GM21447 (cell line): ENCODE data around the gene TMEM151B.

ENCODE experiments used
- ATAC-seq: cut with Tn5 transposase; IDR thresholded peaks from one replicate; pipeline ENCODE4 v1.9.1; 2021; ENCODE audit not compliant: unreplicated experiment

TMEM151B gene

GRCh38 chr6:44277763-44278162, 7.5 kb downstream of the TMEM151B start:
- ATAC-seq, result no peak

DNA sequence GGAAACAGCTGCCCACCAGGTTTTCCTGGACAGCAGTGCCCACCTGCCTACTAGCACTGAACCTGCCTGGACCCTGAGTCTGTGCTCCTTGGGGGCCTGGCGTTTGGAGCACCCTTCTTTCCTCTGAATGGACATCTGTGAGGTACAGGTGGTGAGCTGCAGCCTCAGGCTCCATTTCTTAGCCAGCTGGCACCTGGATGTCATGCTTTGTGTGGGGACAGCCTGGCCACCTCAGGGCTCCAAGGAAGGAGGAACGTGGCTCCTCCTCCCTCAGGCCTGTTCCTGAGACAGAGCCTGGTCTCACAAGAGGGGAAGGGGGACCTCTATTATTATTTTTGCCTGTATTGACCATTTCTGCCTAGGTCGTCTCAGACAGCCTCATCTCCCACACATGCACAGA, 8.1 kb downstream of the TMEM151B start:
- no peak for ATAC-seq

DNA sequence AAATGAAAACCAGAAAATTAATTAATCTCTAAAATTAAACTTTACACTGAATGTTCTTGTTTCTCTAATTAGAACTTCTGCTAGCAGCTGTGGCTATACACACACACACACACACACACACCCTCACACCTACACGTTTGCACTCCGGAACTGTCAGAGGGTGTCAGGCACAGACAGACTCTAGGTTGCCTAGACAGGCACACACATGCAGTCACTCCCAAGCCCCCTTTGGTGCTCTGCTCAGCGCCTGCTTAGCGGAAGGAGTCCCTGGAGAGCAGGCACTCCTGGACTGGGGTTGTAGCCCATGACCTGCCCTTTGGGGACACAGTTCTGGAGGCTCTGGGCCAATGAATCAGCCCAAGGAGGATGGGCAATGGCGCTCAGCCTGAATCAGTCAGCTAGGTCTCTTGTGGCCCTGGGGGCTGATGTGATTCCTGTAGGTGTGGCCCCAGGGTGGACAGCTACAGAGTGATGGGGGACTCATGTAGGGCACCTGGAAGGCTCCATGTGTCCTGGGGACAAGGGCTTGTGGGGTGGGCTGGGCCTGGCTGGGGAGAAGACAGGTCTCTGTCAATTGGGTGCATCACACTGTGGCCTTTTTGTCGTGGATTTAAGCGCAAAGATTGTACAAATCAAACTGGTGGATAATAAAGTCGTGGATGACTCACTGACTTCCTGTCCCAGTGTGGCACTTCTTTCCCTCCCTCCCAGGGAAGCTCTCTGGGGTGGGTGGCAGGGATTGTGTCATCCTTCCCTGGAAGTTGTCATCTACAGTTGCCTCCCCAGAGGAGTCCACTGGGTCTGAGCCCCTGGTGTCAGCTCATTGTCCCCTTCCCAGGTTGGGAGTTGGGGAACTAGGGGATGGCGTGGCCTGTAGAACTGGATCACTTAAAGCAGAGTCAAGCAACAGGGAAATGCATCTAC, 8.8 kb downstream of the TMEM151B start:
- ATAC-seq, result no peak

DNA sequence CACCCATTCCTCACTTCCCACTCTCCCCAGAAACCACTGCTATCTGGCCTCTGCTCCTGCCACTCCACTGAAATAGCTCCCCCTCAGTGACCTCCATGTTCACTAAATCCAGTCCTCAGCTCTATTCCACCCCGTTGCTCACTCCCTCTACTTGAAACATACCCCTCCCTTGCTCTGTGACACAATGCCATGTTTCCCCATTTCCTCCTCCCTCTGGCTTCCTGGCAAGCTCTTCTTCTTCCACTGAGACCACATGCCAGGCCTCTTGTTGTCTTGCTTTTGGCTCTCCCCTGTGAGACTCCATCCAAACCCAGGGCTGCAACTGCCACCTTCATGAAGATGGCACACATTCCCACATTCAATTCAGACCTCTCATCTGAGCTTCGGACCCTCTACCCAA, 13.9 kb downstream of the TMEM151B start:
- ATAC-seq, result no peak

GRCh38 chr6:44284867-44285266, 14.6 kb downstream of the TMEM151B start:
- no peak for ATAC-seq

GRCh38 chr6:44285552-44286284, 15.5 kb downstream of the TMEM151B start:
- no peak for ATAC-seq

- ATAC-seq, result no peak
Measured at GRCh38 chr6:44286285-44286565, 16.0 kb downstream of the TMEM151B start.

DNA sequence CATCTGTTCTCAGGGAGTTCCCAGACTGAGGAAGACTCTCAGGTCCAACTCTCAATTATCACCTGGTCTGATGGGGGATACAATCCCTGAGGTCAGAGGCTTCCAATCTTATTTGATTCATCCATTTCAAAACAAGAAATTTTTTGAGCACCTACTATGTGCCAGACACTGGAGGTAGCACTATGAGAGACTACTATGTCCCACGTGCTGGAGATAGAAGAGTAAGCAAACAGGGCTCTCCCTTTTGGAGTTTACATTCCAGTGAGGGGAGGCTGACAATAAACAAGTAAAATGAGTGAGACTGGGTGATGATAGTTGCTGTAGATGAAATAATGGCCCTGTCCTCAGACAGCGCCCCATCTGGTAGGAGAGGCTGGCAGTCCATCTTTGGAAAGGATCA, 16.5 kb downstream of the TMEM151B start:
- ATAC-seq, result no peak

GRCh38 chr6:44289726-44290260, 19.5 kb downstream of the TMEM151B start:
- no peak for ATAC-seq

GRCh38 chr6:44291841-44292240, 21.6 kb downstream of the TMEM151B start:
- ATAC-seq, result no peak

- ATAC-seq, result no peak
Measured at GRCh38 chr6:44292661-44293365, 22.6 kb downstream of the TMEM151B start.

GRCh38 chr6:44294832-44295791, 24.9 kb downstream of the TMEM151B start:
- ATAC-seq, result no peak

GRCh38 chr6:44297063-44298038, 27.1 kb downstream of the TMEM151B start:
- ATAC-seq, result no peak

DNA sequence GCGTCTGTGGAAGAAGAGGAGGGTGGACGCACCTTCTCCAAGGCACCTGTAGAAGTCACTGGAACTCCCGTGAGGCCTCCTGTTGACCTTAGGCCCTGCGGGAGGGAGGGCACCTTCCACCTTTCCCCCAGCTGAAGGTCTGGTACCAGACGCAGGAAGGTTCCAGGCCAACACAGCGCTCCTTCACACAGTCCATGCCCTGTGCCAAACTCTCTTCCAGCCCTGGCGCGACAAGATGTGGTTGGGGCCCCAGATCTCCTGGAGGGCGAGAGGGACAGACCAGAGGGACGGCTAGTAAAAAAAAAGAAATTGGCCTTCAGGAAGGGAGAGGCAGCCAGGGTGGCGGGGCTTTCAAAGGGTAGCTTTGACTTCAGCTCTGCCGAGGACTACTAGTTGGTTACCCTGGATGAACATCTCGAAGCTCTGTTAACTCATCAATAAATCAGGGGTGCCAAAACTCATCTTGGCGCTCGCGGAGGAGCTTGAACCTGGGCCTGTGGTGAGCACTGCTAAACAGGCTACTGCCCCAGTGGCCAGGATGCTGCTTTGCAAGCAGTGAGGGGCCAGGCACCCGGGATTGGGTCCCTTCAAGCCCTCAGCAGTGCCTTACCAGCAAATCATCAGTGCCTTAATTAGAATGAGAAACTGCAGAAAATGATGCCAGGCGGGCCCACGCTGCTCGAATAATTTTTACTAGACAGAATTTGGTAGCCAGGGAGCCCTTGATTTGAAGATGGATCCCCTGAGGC, 28.0 kb downstream of the TMEM151B start:
- ATAC-seq, result no peak

DNA sequence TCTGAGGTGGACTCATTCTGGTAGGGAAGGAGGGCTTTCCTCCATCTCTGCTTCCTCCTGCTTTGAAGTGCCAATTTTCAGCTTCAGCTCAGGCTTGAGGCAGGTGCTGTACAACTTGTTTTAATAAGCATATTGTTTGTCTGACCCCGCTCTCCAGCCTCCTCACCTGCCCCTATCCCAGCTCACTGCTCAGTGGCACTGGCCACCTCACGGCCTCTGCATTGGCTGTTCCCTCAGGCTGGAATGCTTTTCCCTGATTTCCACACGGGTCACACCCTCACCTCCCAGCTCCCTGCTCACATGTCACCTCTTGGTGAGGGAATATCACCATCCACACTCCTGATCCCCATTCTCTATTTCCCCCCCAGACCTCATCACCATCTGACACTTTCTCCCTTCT, 28.6 kb downstream of the TMEM151B start:
- no peak for ATAC-seq

GRCh38 chr6:44300292-44300823, 30.1 kb downstream of the TMEM151B start:
- ATAC-seq, result no peak

DNA sequence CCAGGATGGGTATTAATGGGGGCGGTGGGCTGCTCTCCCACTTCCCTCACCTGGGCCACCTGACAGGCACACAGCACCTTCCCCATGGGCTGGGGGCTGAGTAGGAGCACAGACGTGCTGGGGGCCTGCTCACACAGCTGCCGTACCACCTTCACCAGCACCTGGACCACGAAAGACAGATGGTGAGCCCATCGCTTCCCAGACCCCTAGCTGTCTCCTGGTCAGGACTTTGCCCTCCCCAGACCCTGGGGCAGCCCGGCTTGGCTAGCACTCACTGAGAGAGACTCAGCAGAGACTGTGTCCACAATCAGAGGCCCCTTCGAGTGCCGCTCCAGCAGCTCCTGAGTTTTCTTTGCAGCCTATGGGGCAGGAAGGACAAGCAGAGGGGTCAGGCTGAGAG, 30.9 kb downstream of the TMEM151B start:
- ATAC-seq, result no peak
